ENCODE results near the gene PASK.
A peak's percentile ranks its signal among the peaks of the same experiment; 100 is the strongest.

PASK gene

GRCh38 chr2:241142593-241142992 is 6.7 kb downstream of the PASK start:
- DNase-seq, result no peak

GRCh38 chr2:241142063-241142462 is 7.2 kb downstream of the PASK start:
- no peak for DNase-seq

DNA sequence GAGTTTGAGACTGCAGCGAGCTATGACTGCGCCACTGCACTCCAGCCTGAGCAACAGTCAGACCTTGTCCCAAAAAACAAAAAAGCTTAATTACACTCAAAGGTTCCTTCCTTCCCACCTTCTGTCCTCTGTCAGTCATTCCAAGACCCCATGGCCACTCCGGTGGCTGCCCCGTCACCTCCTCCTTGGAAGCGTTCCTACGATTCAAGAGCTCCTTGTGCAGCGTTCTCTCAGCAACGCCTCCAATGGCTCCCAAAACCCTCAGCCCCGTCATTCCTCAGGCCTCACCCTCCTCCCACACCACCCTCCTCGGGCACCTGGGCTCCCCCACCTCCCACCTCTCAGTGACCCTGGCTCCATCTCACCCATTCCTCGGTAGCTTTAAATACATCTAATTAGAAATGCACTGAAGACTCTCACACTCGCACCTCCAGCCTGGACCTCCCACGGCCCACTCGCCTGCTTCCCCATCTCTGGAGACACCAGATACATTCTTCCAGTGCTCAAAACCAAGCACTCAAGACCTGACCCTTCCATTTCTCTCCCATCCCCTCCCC is 8.0 kb downstream of the PASK start:
- DNase-seq, result no peak

DNA sequence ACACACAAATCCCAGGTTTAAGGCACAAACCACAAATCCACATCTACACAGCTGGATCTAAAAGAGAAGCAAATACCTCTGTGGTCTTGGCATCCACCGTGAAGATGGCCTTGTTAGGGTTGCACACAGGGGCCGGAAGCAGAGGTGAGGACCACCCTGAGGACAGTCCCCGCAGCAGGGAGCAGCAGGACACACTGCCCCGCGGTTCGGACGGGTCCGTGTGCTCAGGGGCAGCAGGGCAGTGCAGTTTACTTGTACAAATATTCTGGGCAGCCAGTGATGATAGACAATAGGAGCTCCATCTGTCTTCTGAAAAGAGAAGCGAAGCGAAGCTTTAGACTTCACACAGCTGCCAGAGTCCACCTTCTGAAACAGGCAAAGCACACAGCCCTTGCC is 8.8 kb downstream of the PASK start:
- no peak for DNase-seq

DNA sequence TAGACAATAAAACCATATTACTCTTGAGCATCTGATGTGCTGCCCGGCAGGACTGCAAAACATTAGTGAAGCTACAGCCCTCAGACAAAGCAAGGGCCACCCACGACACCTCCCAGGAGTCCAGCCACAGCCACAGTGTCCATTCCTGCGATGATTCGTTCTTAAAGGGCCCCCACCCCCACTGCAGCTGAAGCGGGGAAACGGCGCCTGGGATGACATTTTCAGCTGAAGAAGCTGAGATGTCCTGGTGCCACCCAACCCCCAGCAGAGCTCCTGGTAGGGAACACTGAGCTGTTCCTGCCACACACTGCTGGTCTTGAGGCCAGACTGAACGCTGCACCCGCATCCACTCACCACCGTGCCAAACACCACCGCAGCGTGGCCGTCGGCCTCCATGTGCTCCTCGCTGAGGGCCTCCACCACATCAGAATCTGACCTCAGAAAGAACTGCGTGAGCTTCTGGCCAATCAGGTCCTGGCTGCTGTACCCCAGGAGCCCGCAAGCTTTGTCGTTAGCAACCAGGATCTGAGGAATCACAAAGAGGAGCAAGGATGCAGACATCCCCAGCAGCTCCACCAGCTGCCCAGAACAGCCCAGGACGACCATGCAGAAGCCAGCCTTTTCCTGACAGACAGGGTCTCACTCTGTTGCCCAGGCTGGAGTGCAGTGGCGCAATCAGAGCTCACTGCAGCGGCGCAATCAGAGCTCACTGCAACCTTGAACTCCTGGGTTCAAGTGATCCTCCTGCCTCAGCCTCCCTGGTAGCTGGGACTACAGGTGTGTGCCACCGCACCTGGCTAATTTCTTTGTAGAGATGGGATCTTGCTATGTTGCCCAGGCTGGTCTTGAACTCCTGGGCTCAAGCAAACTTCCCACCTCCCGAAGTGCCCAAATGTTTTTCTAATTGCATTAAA is 9.5 kb downstream of the PASK start:
- DNase-seq, result no peak

DNA sequence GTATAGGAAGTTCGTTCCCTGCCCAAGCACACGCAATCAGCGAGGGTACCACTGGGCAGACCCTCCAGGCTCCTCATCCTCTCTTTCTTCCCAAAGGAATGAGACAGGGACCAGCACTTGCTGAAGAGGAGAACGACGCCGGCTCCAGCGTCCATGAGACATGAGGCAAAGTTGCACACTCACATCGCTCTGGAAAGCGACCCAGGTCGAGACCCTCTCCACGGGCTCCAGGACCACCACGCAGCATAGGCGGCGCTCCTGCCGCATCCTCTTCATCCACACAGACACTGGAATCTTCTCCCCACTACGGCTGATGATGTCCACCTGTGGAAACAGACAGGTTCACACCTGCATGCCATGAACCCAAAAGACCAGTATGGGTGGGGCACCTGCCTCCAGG is 10.8 kb downstream of the PASK start:
- DNase-seq, result no peak

DNA sequence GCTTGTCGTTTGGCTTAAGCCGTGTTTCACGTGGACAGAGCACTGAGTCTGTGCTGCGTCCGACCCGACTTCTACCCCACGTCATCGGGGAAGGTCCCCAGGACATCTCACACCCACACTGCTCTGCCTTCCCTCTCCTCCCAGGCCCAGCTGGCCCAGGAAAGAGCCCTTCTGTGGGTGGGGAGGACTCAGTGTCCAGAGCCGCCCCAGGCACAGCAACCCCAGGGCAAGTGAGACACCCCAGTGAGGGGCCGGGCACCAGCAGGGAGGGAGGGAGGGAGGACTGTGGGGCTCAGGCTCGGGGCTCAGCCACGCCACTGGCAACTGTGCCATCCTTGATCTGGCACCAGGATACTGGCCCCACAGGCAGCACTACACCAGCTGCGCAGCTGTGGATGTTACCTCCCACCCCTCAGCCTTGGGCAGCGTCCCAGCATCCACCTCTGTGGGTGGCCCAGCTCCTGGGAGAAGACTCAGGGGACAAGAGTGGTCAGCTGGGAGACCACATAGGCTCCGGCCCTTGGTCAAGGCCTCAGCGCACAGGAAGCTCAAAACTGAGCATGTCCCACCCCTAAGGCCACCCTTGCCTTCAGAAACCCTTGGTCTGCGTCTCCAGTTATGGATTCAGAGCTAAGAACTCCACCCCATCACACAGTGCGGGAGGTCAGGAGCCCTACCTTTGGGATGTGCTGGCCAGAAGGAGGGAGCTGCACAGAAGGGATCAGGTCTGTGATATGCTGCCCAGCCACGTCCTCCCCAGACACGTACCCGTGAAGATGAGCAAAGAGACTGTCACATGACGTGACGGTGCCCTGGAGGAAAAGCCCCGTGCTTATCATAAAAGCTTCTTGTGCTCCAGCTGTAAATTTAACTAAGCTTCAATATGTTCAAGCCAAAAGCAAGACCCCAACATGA is 11.7 kb downstream of the PASK start:
- no peak for DNase-seq

DNA sequence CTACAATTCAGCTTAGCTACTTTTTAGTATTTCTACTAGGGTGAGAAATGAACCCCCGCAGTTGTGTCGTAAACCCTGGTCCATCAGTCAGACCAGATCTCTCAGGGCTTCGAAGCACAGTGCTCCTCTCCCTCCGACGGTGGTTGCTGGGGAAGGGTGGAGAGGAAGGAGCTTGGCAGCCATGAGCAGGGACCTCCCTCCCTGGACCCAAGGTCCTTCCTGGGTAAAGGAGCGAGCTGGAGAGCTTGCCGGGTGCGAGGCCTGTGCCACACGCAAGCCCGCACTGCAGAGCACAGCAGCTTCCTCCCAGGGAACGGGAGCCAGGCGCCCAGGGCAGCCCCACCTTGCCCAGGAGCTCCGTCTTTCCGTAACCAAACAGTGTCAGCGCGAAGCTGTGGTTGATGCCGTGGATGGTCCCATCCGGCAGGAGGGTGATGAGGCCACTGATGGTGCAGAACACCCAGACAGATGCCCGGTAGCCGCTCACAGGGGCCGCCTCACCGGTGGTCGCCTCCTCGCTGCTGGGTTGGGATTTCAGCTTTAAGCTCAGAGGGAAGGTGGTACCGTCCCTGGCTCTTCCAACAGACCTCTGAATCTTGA is 12.5 kb downstream of the PASK start:
- no peak for DNase-seq

- DNase-seq, result no peak
These were observed 13.1 kb downstream of the PASK start for GRCh38 chr2:241136191-241136590.

- DNase-seq, result peak; percentile 34
These were observed 13.5 kb downstream of the PASK start for GRCh38 chr2:241135737-241136136.

- no peak for DNase-seq
These were observed 14.6 kb downstream of the PASK start for GRCh38 chr2:241134711-241135110.

- no peak for DNase-seq
These were observed 15.8 kb downstream of the PASK start for GRCh38 chr2:241133436-241133820.

DNA sequence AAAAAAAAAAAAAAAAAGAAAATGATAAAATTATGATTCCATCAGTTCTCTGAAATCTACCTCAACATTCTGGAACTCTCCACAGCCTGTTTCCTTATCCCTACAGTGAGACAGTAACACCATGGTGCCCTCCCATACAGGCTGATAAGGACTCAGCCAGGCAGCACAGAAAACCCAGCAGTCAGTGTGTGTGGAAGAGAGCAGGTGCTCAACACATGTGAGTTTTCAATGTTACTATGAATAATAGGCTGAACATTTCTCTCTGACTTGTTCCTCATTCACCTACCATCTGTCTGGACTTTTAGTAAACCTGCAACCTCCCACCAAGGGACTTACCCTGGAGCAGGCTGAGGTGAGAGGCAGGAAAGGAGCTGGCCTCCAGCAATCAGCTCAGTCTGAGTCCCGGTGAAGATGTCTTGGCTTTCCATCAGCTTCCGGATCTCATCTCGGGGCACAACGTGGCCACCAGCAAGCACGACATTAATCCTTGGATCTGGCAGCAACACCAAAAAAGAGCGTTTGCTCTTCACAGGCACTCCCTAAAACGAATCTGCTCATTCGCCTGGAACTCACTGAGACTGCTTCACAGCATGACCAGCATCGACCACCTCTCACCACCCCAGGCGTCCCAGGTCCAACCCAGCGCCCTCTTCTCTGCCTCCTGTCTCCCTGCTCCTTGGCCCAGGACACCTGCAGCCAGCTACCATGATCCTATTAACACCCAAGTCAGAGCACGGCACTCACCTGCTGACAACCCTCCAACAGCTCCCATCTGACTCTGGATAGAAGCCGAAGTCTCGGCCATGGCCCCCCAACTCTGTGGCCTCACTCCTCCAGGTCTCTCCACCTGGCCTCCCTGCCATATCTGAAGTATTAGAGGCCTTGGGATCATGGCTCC is 16.5 kb downstream of the PASK start:
- DNase-seq, result no peak

GRCh38 chr2:241131531-241131930 is 17.7 kb downstream of the PASK start:
- no peak for DNase-seq

- no peak for DNase-seq
These were observed 19.0 kb downstream of the PASK start for GRCh38 chr2:241130316-241130715.

DNA sequence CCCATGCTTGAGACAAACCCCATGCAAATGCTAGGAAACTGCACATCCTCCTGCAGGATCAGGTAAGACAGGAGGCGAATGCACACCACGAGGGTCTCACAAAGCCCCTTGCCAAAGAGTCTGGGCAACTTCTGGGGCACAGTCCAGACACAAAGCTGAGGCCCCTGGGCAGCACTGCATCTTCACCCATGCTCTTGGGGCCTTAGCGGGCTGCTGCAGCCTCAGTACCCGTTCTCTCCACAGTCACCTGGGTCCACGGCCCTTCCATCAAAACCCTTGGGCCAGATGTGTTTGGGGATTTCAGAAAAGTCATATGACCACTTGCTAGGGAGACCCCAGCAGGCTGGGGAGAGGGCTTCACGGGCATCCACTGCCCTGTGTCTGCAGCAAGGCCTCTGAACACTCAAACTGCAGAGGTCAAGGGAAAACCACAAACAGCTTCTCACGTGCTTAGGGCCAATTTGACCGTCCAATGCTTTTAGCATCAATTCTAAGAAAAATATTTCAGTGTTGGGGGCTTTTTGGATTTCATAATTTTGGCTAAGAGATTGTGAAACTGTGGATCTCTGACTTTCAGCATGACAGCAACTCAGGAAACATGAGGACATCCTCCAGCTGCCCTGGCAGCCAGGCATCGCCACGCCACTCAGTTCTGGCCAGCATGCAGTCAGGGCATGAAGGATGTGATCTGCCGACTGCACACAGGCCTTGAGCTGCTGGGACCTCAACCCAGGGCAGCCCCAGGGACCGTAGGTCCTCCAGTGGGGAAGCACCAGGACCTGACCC is 20.0 kb downstream of the PASK start:
- DNase-seq, result no peak

GRCh38 chr2:241128266-241128665 is 21.0 kb downstream of the PASK start:
- no peak for DNase-seq

GRCh38 chr2:241126771-241127202 is 22.5 kb downstream of the PASK start:
- no peak for DNase-seq

DNA sequence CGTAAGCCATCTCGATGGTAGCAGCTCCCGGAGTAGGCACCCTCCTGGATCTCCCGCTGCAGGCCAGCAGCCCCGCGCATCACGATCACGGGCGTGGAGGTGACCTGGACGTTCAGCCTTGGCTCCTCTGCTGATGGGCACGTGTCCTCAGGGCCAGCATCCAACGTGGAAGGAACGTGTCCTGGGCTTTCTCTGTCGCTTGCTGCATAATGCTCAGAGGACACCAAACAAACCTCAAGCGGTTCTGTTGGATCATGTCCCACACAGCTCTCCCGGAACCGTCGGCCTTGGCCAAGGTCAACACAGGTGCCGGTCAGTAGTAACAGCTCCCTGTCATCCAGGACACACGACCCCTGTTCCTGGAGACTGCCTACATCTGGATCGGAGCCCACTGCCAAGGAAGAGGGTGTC is 23.1 kb downstream of the PASK start:
- no peak for DNase-seq

DNA sequence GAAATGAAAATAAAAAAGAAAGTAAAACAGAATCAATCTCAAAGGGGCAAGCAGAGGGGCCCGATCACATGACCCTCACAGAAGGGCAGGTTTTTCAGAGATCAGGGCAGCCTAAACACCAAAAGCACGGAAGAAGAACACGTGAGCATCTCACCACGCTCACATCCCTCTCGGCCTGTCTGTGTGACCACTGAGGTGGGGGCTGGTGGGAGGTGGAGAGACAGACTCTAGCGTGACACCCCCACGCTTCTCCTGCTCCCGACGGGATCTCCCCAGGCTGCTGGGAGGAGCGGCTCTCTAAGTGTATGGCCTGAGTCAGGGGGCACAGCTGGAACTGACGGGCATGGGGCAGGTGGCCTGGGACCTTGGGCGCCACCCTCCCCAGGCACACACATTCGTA is 23.6 kb downstream of the PASK start:
- no peak for DNase-seq

All from cortex of kidney (tissue), 1 donor.